HG03558 (cell line): ENCODE measurements around the gene FGFR2.

Experiments
- ATAC-seq: cut with Tn5 transposase; IDR thresholded peaks from one replicate; pipeline ENCODE4 v1.9.1; 2021; ENCODE audit warnings: moderate number of reproducible peaks; ENCODE audit not compliant: unreplicated experiment; ENCODE audit errors: extremely low read depth

FGFR2 gene

GRCh38 chr10:121435099-121435875 lies 163.0 kb downstream of the FGFR2 start:
- ATAC-seq, result no peak

GRCh38 chr10:121433965-121434364 lies 164.3 kb downstream of the FGFR2 start:
- ATAC-seq, result no peak

- no peak for ATAC-seq
Observed at GRCh38 chr10:121428867-121429266, 169.4 kb downstream of the FGFR2 start.
